LNCAP (cell line): ENCODE results near the gene KCNQ2.

ENCODE experiments used
- TF ChIP-seq, protein P1 (sequence below): fragments of 450-650 bp; IDR thresholded peaks from 2 replicates; pipeline ENCODE4 v1.5.1; 2017; ENCODE audit warnings: mild to moderate bottlenecking

Gene KCNQ2

DNA sequence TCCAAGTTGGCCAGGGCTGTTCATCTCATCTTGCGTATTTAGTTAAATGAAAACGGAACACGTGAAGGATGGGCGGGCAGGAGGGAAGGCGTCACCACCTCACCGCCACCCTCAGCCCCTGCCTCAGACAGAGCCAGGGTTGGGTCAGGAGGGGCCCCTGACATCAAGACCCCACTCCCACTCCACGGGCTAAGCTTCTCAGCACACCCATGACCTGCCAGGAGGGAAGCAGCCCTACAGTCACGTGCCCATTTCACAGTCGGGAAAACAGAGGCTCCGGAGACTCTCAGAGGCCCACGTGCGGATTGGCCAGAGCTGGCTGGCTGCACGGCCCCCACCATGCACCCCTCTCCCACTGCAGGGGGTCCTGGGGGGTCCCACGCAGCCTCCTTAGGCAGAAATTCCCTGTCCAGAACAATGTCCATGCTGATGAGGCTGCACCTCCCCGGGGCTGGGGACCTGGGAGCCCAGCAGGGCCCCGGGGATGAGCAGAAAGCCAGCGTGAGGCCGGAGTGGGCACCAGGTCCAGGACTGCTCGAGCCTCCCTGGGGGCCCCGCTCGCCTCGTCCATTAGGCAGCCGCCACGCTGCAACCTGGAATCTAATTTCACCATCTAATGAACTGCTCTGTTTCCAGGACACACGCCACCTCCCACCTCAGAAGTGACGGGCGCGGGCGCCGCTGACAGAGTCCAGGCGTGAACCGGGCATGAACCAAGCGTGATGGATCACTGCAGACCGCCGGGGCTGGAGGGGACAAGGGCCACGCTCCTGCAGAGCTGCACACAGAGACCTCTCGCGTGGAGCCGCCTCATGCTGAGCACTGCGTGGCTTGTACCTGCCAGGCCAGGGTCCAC is 15.8 kb downstream of the KCNQ2 start:
- TF ChIP-seq, protein P1, sequence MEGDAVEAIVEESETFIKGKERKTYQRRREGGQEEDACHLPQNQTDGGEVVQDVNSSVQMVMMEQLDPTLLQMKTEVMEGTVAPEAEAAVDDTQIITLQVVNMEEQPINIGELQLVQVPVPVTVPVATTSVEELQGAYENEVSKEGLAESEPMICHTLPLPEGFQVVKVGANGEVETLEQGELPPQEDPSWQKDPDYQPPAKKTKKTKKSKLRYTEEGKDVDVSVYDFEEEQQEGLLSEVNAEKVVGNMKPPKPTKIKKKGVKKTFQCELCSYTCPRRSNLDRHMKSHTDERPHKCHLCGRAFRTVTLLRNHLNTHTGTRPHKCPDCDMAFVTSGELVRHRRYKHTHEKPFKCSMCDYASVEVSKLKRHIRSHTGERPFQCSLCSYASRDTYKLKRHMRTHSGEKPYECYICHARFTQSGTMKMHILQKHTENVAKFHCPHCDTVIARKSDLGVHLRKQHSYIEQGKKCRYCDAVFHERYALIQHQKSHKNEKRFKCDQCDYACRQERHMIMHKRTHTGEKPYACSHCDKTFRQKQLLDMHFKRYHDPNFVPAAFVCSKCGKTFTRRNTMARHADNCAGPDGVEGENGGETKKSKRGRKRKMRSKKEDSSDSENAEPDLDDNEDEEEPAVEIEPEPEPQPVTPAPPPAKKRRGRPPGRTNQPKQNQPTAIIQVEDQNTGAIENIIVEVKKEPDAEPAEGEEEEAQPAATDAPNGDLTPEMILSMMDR, result no peak

DNA sequence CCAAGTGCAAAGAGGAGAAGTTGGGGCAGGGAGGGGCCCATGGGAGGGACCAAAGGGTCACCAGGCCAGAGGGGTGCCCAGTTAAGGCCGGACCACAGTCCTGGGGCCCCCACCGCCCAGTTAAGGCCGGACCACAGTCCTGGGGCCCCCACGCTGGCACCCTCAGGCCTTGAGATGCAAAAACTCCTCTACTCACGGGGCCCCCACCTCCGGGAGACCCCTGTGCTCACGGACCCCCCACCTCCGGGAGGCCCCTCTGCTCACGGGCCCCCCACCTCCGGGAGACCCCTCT is 16.9 kb downstream of the KCNQ2 start:
- TF ChIP-seq, protein P1, result no peak

DNA sequence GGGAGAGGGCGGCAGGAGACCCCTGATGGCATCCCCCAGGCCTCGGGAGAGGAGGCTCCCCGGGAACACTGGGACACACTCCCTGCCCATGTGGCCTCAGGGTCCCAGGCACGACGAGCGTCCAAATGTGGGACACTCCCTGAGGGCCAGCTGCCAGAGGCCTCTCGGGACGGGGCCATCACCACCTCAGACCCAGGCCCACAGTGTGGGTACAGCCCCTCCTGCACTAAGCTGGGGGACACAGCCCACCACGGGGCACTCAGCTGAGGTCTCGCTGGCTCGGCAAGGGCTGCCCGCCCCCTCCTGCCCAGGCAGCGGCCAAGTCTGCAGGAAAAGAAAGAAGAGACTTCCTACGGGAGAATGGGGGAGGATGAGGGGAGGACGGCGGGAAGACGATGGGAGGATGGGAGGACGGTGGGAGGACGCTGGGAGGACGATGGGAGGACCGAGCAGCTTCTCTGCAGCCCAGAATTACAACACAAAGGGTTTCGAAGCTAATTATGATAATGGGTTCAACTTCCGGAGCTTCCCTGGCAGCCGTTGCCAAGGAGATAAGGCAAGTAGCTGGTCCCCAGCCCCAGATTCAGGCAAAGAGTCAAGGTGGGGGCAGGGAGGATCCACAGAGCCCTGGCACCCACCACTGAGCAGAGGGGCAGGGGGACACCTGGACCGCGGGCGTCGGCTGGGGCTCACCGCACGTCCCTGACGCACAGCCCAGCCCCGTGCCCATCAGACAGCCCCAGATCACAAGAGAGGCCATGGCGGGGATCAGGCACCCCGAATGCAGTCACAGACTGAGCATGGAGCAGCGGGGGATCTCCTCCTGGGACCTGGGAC is 17.5 kb downstream of the KCNQ2 start:
- TF ChIP-seq, protein P1, result no peak

DNA sequence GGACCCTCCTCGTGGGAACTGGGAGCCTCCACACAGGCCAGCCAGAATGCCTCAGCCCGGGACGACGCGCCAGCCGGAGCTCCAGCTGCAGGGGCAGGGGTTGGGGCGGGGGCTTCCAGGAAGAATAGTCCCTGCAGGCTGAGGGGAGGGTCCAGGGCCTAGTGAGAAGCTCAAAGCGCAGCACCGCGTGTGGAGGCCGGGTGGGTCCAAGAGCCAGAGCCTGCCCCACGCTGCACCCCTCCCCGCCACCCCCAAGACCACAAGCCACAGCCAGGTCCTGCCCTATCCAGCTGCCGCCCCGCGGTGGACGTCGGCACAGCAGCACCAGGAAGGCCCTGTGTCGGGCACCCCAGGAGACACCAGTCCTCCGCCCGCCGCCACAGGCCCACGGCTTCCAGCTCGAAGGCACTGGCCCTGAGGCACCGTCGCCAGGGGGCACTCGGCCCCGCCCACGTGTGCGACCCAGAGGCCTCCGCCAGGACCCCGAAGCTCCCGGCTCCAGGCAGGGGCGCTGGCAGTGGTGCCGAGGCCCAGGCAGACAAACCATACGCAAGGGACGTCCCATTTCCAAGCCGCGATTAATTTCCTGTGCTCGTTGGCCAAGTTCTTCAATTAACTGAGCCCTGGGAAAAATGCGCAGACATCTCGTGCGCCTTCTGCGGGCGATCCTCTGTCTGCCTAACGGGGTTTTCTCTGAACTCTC is 19.5 kb downstream of the KCNQ2 start:
- TF ChIP-seq, protein P1, result no peak

DNA sequence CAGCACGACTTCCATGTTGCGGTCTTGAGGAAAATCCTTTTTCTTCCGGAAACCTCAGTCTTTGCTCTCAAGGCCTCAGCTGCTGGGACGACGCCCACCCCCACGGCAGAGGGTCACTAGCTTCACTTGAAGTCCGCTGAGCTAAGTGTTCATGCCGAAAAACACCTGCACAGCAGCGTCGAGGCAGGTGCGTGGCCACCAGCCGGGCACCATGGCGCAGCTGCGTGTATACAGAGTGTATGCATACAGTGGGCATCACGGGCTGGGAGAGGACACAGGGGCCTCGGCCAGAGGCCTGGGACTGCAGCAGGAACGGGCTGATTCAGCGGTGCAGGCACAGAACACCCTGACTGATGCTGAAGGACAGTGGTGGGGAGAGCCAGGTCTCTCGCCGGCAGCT is 20.1 kb downstream of the KCNQ2 start:
- TF ChIP-seq, protein P1, result no peak

DNA sequence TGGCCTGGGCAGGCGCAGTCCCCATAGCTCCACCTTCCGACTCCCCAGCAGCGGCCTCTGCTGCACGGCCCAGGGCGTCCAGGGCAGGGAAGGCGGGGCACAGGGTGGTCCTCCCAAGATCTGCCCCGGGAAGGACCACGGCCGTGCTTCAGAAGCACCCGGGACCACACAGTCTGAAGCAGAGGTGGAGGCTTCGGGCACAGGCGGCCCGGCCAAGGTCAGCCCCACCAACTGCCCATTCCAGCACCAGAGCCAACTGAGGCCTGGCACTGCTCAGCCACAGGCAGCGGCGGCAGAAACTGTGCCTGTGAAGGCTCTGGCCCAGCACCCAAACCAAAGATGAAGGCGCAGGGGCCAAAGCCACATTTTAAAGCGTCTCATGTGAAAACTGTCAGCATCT is 20.6 kb downstream of the KCNQ2 start:
- TF ChIP-seq, protein P1, result no peak
